ENCODE measurements around the gene EARS2.
A peak's percentile ranks its signal among the peaks of the same experiment; 100 is the strongest.
"Not testable (repeated sequence)": the region's sequence is repeated elsewhere in the genome, so short reads cannot be mapped to it uniquely, and the experiment has no call there.

EARS2 gene

DNA sequence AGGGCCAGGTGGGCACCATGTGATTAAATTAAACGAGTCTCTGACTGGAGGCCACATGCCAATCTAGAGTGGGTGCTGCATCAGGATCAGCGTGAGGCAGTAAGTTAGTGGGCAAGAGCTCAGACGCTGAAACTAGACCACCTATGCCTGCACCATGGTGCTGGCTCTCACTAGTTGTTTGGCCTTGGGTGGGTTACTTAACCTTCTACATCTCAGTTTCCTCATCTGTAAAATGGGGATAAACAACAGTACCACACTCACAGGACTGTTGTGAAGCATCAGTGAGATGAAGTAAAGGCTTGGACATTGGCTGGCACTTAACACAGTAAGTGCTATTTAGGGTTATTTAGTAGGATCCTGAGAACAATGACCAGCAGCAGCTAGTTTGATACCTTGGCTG, 33.0 kb upstream of the EARS2 start:
- no peak for DNase-seq (ENCODE audit: low read depth)
- H3K4me3 ChIP-seq (ENCODE audit: control insufficient read depth, low read depth, low read length): no peak overlapping the region
- TF ChIP-seq CTCF (conservative IDR thresholded peaks at IDR 0.05; ENCODE audit: control insufficient read depth, insufficient read depth, low read depth, low read length): no peak

GRCh38 chr16:23587726-23588125, 30.6 kb upstream of the EARS2 start:
- peak; percentile 88 for DNase-seq (ENCODE audit: low read depth)
- H3K4me3 ChIP-seq (ENCODE audit: control insufficient read depth, low read depth, low read length): no peak overlapping the region
- TF ChIP-seq CTCF (conservative IDR thresholded peaks at IDR 0.05; ENCODE audit: control insufficient read depth, insufficient read depth, low read depth, low read length): no peak

DNA sequence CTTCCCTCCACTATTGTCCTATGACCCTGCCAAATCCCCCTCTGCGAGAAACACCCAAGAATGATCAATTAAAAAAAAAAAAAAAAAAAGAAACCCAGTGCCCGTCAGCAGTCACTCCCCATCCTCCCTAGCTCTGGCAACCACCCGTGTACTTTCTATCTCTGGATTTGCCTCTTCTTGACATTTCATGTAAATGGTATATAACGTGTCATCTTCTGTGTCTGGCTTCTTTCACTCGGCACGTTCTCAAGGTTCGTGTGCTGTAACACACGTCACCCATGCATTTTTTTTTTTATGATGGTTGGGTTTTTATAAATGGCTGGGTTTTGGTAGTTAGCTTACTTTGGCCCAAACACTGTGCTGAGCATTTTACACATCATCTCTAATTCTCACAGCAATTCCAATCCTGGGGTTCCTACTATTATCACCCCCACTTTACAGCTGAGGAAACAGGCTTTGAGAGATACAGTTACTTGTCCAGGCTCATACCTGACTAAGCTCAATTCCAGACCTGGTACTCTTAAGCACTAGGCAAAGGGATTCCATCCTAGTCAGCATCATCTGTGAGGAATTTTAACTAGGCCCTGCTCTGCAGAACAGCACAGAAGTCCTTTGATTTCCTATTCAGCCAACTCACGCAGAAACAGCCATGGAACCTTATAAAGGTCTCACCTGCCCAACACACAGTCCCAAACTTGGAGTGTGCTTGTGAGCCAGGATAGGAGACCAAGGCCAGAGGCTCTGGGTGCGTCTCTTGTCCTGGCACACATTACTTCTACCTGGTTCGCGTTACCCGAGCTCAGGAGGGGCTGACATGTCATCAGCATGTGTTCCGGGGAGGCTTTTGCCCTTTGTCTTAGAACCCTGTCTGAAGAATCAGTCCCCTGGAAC, 27.3 kb upstream of the EARS2 start:
- no peak overlapping the region for H3K4me3 ChIP-seq (ENCODE audit: control insufficient read depth, low read depth, low read length)
- TF ChIP-seq CTCF (conservative IDR thresholded peaks at IDR 0.05; ENCODE audit: control insufficient read depth, insufficient read depth, low read depth, low read length): no peak
- no peak for DNase-seq (ENCODE audit: low read depth)

DNA sequence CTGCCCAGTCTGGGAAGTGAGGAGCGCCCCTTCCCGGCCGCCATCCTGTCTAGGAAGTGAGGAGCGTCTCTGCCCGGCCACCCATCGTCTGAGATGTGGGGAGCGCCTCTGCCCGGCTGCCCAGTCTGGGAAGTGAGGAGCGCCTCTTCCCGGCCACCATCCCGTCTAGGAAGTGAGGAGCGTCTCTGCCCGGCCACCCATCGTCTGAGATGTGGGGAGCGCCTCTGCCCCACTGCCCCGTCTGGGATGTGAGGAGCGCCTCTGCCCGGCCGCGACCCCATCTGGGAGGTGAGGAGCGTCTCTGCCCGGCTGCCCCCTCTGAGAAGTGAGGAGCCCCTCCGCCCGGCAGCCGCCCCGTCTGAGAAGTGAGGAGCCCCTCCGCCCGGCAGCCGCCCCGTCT, 26.1 kb upstream of the EARS2 start:
- H3K4me3 ChIP-seq (ENCODE audit: control insufficient read depth, low read depth, low read length); DNase-seq (ENCODE audit: low read depth): not testable (repeated sequence)

- no peak for TF ChIP-seq CTCF (conservative IDR thresholded peaks at IDR 0.05; ENCODE audit: control insufficient read depth, insufficient read depth, low read depth, low read length)
- H3K4me3 ChIP-seq (ENCODE audit: control insufficient read depth, low read depth, low read length): no peak overlapping the region
- no peak for DNase-seq (ENCODE audit: low read depth)
These were observed 24.6 kb upstream of the EARS2 start for GRCh38 chr16:23581764-23582163.

- no peak for DNase-seq (ENCODE audit: low read depth)
- TF ChIP-seq CTCF (conservative IDR thresholded peaks at IDR 0.05; ENCODE audit: control insufficient read depth, insufficient read depth, low read depth, low read length): no peak
- no peak overlapping the region for H3K4me3 ChIP-seq (ENCODE audit: control insufficient read depth, low read depth, low read length)
These were observed 23.2 kb upstream of the EARS2 start for GRCh38 chr16:23580391-23580790.

- TF ChIP-seq CTCF (conservative IDR thresholded peaks at IDR 0.05; ENCODE audit: control insufficient read depth, insufficient read depth, low read depth, low read length): no peak
- DNase-seq (ENCODE audit: low read depth): no peak
- H3K4me3 ChIP-seq (ENCODE audit: control insufficient read depth, low read depth, low read length): no peak overlapping the region
These were observed 22.2 kb upstream of the EARS2 start for GRCh38 chr16:23579371-23579770.
